Measurements from ENCODE around the gene ALOX5AP.
A peak's percentile ranks its signal among the peaks of the same experiment; 100 is the strongest.

Gene ALOX5AP

GRCh38 chr13:30789166-30789862, 54.0 kb downstream of the ALOX5AP start:
- POLR2A ChIA-PET: no interaction called here
- TF ChIP-seq CTCF (IDR thresholded peaks at IDR 0.05; ENCODE audit: control extremely low read depth, extremely low read depth, low read depth, missing control alignments): no peak
- CTCF ChIA-PET: interaction anchor here (1.0 to 3.7 kb wide), 8 partner anchors 9 to 657 kb away, joined by 3 to 16 read pairs (median 4); no protein-coding TSS in a partner anchor
- peak; percentile 52 for DNase-seq (ENCODE audit: extremely low spot score)

- no peak for TF ChIP-seq CTCF (IDR thresholded peaks at IDR 0.05; ENCODE audit: control extremely low read depth, extremely low read depth, low read depth, missing control alignments)
- no peak for DNase-seq (ENCODE audit: extremely low spot score)
- ChIA-PET CTCF (interaction anchor here (1.0 to 2.9 kb wide), 2 partner anchors 13 to 16 kb away, joined by 3 to 17 read pairs; no protein-coding TSS in a partner anchor), POLR2A (no interaction called here)
Observed at GRCh38 chr13:30790592-30790991, 55.2 kb downstream of the ALOX5AP start.

GRCh38 chr13:30791354-30792001, 56.1 kb downstream of the ALOX5AP start:
- DNase-seq (ENCODE audit: extremely low spot score): no peak
- CTCF ChIA-PET: interaction anchor here (1.1 to 2.9 kb wide), 4 partner anchors 12 to 659 kb away, joined by 3 to 17 read pairs (median 4); no protein-coding TSS in a partner anchor
- POLR2A ChIA-PET: no interaction called here
- no peak for TF ChIP-seq CTCF (IDR thresholded peaks at IDR 0.05; ENCODE audit: control extremely low read depth, extremely low read depth, low read depth, missing control alignments)

- no peak for TF ChIP-seq CTCF (IDR thresholded peaks at IDR 0.05; ENCODE audit: control extremely low read depth, extremely low read depth, low read depth, missing control alignments)
- DNase-seq (ENCODE audit: extremely low spot score): no peak
- CTCF ChIA-PET: interaction anchor here (0.7 to 2.9 kb wide), 5 partner anchors 11 to 660 kb away, joined by 3 to 17 read pairs (median 3); no protein-coding TSS in a partner anchor
- POLR2A ChIA-PET: no interaction called here
Observed at GRCh38 chr13:30792285-30793000, 57.1 kb downstream of the ALOX5AP start.

GRCh38 chr13:30796132-30796572, 60.8 kb downstream of the ALOX5AP start:
- ChIA-PET POLR2A (no interaction called here), CTCF (interaction anchor here (0.8 to 3.8 kb wide), 12 partner anchors 8 to 664 kb away, joined by 3 to 29 read pairs (median 4); no protein-coding TSS in a partner anchor)
- no peak for TF ChIP-seq CTCF (IDR thresholded peaks at IDR 0.05; ENCODE audit: control extremely low read depth, extremely low read depth, low read depth, missing control alignments)
- DNase-seq (ENCODE audit: extremely low spot score): no peak

All from GM10248 (cell line).